Stimulated activated CD4-positive, alpha-beta T cell treated with anti-CD3 and anti-CD28 coated beads, Interleukin-2, amount 100 ng/mL, for 48 hours (primary cell): ENCODE data around the gene LGR6.
A peak's percentile ranks its signal among the peaks of the same experiment; 100 is the strongest.
"Not testable (repeated sequence)": the region's sequence is repeated elsewhere in the genome, so short reads cannot be mapped to it uniquely, and the experiment has no call there.

Experiments used
- DNase-seq, 2 donors: peaks; one replicate each; pipeline ENCODE4 v3.0.0-alpha.2; 2020

LGR6 gene, protein sequence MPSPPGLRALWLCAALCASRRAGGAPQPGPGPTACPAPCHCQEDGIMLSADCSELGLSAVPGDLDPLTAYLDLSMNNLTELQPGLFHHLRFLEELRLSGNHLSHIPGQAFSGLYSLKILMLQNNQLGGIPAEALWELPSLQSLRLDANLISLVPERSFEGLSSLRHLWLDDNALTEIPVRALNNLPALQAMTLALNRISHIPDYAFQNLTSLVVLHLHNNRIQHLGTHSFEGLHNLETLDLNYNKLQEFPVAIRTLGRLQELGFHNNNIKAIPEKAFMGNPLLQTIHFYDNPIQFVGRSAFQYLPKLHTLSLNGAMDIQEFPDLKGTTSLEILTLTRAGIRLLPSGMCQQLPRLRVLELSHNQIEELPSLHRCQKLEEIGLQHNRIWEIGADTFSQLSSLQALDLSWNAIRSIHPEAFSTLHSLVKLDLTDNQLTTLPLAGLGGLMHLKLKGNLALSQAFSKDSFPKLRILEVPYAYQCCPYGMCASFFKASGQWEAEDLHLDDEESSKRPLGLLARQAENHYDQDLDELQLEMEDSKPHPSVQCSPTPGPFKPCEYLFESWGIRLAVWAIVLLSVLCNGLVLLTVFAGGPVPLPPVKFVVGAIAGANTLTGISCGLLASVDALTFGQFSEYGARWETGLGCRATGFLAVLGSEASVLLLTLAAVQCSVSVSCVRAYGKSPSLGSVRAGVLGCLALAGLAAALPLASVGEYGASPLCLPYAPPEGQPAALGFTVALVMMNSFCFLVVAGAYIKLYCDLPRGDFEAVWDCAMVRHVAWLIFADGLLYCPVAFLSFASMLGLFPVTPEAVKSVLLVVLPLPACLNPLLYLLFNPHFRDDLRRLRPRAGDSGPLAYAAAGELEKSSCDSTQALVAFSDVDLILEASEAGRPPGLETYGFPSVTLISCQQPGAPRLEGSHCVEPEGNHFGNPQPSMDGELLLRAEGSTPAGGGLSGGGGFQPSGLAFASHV

DNA sequence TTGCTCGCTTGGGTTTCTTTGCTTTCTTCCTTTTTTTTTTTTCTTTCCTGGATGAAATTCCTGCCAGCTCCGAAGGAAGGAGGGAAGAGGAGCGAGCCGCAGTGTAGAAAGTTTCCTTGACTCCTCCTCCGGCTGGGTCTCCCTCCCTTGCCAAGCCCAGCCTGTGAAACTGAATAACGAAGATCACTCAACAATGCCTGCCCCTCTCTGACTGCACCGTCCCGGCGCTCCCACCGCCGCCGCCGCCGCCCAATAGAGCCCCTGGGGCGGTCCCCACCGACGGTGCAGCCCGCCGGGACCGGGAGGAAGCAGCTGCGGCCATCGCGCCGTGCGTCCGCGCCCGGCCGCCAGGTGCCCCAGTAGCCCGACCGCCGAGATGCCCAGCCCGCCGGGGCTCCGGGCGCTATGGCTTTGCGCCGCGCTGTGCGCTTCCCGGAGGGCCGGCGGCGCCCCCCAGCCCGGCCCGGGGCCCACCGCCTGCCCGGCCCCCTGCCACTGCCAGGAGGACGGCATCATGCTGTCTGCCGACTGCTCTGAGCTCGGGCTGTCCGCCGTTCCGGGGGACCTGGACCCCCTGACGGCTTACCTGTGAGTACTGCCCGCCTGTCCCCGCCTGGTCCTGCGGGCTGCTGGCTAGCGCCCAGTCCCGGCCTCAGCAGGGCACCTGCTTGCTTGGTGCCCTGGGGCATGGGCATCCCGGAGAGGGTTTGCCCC is at the start of gene LGR6:
TSS of gene LGR6 (plus strand) at position 186 of the 714 bp plus-strand sequence. CDS start at position 377, 191 bp downstream.
- no peak for DNase-seq

DNA sequence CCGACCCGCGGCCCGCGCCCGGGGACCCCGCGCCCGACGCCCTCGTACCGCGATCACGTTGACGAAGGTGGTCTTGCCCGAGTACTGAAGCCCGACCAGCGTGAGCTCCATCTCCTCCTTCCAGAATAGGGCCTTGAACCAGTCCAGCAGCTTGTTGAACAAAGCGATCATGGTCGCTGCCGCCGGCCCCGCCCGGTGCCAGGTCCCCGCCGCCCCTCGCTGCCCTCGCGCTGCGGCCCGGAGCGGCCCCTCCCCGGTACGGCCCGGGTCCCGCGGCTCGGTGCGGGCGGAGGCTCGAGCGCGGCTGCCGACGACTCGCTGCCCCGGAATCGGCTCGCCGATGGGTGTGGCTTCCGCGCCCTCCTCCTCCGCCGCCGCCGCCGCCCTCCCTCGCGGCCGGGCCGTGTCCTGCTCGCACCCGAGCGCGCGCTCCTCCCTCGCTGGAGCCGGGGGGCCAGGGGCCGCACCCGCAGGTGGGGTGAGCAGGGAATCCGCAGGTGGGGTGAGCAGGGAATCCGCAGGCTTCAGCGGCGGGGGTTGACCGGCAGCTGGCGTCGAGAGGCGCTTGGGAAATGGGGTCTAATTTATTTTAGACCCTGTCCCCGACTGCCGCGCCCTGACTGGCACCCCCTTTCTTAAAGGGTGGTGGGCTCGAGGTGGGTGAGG is 49.1 kb upstream of the LGR6 start, which contains the start of gene ARL8A:
TSS of gene ARL8A (minus strand) at position 336 of the 666 bp plus-strand sequence. CDS start at position 171, 165 bp downstream.
- peak in 1 of 2 donors; percentile 56 for DNase-seq

DNA sequence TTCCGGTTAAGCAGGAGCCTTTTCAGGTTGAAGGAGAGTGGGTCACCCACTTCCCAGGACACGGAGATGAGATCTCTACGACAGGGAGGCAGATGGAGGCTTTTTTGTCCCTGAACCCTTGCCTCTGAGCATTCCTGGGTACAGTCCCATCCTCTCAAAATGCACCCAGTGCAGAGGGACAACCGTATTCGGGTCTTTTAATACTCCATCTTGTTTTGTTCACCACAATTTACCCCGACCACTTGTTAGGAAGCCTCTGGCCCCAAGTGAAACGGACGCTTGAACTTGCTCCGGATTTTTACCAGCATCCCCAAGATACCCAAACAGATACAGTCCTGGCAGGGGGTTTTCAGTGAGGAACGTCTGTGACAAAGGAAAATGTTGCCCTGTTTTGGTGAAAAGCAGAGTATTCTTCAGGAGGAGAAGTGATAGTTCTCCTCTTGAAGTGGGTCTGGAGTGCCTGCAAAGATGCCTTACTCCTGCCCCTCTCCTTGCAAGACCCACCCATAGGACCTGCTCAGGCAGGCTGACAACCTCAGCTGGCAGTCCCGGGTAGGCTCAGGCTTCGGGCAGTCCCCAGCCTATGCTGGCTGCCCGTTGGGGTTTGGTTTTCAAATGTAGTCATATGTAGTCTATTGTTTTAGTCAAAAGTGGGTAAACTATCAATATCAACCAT is 48.4 kb upstream of the LGR6 start:
- peak in 1 of 2 donors; percentile 42 for DNase-seq

DNA sequence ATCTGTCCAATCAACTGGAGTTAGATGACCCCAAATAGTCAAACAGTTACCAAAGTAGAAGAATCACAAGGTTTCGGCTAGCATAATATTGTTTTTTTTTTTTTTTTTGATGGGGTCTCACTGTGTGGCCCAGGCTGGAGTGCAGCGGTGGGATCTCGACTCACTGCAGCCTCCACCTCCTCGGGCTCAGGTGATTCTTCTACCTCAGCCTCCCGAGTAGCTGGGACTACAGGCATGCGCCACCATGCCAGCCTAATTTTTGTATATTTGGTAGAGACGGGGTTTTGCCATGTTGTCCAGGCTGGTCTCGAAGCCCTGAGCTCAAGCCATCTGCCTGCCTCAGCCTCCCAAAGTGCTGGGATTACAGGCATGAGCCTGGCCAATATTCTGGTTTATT is 47.9 kb upstream of the LGR6 start:
- not testable (repeated sequence) for DNase-seq

DNA sequence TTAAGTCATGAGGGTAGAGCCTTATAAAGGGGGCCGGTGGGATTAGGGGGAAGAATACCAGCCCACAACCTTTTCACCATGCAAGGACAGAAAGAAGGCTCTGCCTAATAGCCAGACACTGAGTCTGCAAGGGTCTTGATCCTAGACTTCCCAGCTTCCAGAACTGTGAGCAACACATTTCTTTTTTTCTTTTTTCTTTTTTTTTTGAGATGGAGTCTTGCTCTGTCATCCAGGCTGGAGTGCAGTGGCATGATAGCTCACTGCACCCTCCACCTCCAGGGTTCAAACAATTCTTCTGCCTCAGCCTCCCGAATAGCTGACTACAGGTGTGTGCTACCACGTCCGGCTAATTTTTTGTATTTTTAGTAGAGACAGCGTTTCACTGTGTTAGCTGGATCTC is 47.3 kb upstream of the LGR6 start:
- DNase-seq = no peak

DNA sequence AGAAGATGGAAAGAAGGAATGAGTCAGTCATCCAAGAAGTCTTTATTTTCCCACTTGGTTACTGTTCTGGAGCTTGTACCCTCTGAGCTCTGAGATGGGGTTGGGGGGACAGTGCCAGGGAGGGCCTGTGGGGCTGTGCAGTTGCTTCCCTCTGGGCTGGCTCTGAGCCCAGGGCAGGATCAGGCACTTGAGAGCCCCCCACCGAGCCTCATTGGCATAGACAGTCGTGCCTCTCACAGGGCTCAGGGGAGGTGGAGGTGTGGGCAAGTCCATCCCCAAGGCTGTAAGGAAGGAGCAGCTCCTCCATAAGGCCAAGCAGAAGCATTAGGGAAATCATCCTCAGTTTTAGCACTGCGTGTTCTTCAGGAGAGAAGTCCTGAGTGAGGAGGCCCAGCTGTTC is 46.6 kb upstream of the LGR6 start:
- DNase-seq = no peak

DNA sequence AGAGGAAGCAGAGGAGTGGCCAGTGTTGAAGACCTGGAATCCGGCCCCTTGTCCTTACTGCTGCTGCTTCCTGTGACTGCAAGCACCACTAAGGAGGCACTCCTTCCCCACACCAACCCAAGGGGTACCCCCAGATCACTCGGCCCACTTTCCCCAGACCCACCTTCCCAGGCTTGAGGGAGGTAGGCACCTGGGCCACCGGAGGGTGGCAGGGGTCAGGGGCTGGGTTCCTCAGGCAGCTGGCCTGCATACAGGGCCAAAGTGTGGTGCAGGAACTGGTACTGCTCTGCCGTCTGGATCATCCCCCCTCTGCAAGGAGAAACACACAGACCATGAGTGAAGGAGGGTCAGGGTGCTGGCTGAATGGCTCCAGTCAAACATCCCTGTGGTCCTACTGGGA is 45.2 kb upstream of the LGR6 start:
- no peak for DNase-seq

DNA sequence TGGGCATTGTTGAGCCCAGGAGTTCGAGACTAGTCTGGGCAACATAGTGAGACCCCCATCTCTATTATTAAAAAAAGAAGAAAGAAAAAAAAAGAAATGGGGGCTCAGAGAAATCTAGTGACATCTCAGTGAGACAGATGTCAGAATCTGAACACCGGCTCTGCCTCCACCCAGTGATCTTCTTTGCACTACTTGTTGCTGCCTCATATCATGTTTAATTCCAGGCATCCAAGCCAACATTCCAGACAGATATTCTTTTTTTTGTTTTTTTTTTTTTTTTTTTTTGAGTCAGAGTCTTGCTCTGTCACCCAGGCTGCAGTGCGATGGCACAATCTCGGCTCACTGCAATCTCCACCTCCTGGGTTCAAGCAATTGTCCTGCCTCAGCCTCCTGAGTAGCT is 44.0 kb upstream of the LGR6 start:
- DNase-seq = no peak

DNA sequence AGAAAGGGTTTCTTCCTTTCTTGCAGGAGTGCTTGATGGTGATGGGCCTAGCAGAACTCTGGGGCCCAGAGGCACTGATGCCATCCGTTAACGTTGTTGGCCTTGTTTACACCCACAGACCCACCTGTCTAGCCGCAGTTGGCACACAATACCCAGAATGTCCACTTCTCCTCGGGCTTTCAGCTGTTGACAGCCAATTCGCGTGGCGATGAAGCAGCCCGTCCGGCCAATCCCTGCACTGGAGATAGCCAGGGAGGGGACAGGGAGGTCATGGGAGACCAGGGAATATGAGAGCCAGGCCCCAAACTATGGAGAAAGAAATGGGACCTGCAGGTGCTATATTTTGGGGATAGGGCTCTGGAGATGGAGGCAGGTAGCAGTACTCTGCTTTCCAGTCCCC is 43.4 kb upstream of the LGR6 start:
- no peak for DNase-seq

DNA sequence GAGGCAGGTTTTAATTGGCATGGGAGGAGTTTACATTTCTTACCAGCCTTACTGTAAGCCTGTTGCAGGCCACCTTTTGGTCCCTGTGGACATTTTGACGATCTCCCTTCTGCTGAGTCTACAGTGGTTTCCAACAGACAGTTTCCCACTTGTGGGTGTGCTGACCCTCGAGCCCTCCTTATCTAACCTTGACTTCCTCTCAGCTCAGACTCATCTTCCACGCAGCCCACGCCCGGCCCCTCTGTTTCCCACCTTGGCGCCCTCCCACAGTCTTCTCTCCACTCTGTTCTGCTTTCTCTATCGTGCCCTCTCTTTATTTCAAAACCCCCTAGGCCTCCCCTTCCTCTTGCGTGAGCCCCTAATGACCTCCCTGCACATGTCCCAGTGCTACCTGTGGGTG is 43.0 kb upstream of the LGR6 start:
- no peak for DNase-seq

DNA sequence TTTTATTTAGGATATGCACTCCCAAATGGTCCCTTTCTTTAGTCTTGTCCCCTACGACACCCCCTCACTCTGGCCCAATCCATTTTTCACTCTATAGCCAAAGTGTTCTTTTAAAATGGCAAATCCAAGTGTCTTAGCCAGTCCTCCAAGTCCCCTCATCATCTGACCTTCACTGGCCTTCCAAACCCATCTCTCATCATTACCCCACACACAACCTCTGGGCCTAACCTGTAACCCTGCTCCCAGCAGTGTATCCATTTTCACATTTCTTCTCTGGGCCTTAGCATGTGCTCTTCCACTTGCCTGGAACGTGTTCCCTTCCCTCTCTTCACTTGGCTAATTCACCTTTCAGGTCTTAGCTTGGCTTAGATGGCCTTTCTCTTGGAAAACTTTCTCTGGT is 42.6 kb upstream of the LGR6 start:
- no peak for DNase-seq

DNA sequence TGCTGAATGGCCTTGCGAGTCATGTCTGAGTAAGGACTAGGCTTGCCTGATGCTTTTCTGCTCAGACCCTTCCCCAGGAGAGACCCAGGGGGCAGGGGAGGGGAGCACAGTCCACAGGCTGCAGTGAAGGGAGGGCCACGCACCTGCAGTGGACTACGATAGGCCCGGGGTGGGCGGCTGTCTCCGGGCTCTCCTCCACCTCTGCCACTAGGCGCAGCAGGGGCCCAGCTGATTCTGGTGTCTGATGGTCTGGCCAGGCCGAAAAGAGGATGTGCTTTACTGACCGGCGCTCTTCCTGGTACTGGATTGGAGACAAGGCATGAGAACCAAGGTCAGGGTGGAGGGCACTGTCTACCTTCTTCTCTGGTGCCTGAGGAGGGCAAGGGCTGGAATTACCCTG is 41.2 kb upstream of the LGR6 start:
- DNase-seq = no peak

DNA sequence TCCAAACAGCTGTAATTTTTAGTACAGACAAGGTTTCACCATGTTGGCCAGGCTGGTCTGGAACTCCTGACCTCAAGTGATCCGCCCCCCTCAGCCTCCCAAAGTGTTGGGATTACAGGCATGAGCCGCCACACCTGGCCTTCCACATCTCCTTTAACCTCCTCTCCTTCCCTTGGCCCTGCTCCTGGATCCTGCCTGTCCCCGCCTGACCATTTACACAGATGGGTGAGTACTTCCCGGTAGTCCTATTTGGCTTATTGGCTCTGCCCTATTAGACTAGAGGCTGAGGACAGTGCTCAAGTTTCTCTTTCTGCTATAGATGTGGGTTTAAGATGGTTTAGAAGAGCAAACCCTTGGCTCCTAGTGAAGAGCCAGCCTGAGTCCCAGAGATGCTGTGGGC is 40.3 kb upstream of the LGR6 start:
- DNase-seq = no peak

DNA sequence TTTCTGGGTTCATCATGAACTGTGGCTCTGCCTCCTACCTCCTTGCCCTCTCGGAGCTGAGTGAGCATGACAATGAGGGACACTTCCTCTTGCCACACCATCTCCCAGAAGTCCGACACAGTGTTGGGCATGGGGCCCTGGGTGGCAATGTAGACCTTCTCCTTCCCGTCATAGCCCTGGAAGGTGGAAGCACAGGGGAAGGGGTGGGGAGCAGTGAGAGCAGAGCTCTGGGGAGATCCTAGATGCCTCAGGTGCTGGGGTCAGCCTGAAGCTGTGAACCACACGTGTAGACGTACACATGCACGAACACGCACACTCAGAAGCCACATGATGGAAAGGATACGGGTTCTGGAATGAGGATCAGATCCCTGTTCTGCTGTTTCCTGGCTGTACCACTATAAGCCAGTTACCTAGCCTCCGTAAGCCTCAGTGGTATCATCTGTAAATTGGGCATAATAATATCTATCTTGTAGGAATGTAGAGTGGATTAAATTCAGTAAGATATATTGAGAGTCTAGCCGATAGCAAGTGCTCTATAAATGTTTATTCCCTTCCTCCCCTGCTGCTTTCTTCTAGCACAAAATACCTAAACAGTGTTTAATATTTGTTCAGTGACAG is 39.3 kb upstream of the LGR6 start:
- DNase-seq = no peak

DNA sequence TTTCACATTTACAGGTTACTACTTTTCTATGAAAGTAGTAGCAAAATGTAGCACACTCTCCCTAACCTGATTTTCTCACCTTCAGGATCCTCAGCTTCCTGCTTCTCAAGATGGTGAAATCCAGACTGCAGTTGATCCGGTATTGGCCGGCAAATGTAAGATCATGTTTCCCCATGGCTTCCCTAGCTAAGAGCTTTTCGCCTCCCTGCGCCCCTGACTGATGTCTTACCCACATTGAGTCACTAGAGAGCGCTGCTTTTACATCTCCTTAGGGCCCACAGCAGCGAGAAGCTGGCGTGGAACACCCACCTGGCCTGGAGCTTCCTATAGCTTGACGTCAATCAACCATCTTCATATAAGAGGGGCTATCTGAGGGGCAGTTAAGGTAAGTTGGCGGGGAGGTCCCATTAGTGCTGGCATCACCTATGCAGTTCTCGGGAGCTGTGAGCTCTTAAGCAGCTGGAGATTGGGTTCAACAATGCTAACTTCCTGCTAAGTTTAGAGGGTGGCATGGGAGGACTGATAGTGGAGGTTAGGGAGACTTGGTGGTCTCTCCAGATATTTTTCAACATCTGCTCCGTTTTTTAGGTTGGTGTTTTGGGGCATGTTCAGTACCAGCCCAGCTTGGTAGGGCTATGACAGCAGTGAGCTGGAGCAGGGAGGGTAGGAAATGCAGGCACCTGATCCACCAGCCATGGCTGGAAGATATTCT is 38.7 kb upstream of the LGR6 start:
- peak in 1 of 2 donors; percentile 32 for DNase-seq

DNA sequence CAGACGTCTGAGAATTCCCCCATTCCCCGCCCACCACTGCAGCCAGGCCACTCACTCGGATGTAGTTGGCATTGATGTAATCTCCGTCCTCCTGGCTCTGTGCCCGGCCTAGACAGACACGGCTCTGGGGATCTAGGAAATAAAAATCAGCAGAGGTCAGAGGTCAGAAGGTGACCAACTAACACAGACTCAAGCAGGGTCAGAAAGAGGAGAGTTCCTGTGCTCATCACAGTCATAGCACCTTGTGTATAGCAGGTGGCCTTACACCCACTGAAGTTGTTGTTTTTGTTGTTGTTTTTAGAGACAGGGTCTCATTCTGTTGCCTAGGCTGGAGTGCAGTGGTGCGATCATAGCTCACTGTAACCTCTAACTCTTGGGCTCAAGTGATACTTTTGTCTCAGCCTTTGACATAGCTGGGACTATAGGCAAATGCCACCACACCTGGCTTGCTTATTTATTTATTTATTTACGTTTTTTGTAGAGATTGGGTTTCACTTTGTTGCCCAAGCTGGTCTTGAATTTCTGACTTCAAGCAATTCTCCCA is 38.0 kb upstream of the LGR6 start:
- DNase-seq = no peak

DNA sequence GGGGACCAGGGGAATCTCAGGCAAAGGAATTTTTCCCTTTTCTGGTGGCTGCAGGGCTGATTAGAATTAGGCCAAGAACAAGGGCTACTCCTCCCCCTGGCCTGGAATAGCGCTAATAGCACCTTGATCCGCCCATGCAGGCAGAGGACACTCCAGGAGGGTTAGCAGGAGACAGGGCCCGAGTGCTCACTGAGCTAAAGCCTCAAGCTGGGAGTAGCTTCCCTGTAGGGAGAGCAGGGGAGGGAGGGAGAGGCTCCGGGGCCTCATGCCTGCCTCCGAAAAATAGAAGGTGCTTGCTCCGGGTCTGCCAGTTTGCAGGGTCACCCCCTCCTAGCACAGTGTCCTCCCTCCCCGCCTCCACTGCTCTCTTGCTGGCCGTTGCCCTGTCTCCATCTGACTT is 37.0 kb upstream of the LGR6 start:
- no peak for DNase-seq

DNA sequence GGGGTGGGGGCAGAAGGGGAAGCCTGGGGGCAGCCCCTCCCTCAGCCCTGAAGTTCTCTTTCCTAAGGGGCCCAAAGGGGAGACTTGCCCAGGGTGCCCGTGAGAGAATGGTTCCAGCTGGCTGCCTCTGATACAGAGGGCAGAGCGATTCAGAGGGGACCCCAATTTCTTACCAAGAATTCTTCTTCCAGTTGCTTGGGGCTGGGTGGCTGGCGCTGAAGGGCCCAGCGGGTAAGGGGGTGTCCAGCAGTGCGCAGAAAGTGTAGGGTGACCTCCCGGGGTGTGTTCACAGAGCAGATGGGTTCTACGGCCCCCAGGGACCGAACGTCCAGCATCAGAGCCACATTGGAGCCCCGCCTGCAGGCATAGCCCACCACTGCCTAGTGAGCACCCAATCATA is 35.7 kb upstream of the LGR6 start:
- DNase-seq = no peak

DNA sequence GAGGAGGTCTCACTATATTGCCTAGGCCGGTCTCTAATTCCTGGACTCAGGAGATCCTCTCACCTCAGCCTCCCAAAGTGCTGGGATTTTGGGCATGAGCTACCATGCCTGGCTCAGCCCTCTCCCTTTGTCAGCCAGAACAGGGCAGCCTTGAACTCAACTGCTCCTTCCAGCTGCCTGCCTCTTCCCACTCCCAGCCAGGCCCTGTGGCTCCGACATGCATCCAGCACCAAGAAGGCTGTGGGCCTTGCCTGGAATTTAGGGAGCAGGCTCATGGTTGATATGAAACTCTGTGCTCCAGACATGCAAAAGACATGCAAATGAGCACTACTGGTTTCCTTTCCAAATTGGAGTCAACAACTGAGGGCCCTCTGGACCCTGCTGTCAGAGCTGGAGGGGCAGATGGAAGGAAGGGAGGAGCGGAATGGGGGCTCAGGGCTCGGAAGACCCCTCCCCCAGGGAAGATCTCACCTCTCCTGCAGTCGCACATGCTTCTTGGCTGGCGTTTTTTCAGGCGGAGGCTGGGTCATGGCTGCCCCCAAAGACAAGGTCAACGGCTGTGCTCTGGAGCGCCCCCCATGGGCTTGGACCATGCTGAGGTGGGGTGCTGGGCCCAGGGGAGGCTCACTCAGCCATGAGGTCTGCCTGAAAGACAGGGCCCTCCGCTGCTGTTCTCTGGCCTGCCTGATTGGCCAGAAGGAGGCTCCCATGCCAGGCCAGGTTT is 34.6 kb upstream of the LGR6 start:
- no peak for DNase-seq
